ENCODE data around the gene DLX3.

Gene DLX3

DNA sequence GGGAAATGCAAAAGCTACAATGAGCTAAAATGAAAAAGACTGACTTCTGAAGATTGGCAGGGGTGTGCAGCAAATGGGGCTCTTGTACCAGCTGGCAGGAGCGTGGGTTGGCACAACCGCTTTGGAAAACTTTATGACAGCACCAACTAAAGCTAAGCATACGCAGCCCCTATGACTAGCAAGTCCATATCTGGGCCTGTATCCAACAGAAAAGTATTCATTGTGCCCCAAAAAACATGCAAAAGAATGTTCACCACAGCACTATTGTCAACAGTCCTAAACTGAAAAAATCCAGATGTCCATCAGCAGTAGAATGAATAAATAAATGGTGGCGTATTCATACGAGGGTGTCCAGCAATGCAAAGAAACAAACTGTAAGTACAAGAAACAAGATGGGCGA, 38.3 kb upstream of the DLX3 start:
- Histone ChIP-seq H3K4me2 (ENCODE audit: insufficient read depth, low read length) (no peak overlapping the region), H3K36me3 (ENCODE audit: insufficient read depth, low read length) (no peaks in the 10 kb centered on the region), H3K4me1 (ENCODE audit: insufficient read depth, low read length) (no peaks in the 10 kb centered on the region), H3K79me2 (ENCODE audit: insufficient read depth, low read length) (no peaks in the 10 kb centered on the region), H3K27me3 (ENCODE audit: insufficient read depth, low read length, poor library complexity) (peaks cover 27% of the 10 kb centered on the region), H3K9me3 (ENCODE audit: insufficient read depth, low read length, severe bottlenecking) (no peaks in the 10 kb centered on the region), H4K20me1 (ENCODE audit: insufficient read depth, low read length) (peaks cover 2% of the 10 kb centered on the region; the same call in 1 of the 2 replicates), H3K4me3 (ENCODE audit: low read depth in 1 of 2, low read length in 2 of 2) (no peak overlapping the region), H3K9ac (ENCODE audit: low read depth, low read length) (no peak overlapping the region), H3K27ac (ENCODE audit: low read length) (no peak overlapping the region), H2AFZ (ENCODE audit: low read depth, low read length) (no peak overlapping the region)
- ATAC-seq (ENCODE audit: insufficient read depth, low read depth) (no peak), DNase-seq (no peak)
- no peak for TF ChIP-seq EZH2 (IDR thresholded peaks at IDR 0.05; ENCODE audit: borderline replicate concordance, low read depth, low read length, severe bottlenecking)
- TF ChIP-seq, protein P1, sequence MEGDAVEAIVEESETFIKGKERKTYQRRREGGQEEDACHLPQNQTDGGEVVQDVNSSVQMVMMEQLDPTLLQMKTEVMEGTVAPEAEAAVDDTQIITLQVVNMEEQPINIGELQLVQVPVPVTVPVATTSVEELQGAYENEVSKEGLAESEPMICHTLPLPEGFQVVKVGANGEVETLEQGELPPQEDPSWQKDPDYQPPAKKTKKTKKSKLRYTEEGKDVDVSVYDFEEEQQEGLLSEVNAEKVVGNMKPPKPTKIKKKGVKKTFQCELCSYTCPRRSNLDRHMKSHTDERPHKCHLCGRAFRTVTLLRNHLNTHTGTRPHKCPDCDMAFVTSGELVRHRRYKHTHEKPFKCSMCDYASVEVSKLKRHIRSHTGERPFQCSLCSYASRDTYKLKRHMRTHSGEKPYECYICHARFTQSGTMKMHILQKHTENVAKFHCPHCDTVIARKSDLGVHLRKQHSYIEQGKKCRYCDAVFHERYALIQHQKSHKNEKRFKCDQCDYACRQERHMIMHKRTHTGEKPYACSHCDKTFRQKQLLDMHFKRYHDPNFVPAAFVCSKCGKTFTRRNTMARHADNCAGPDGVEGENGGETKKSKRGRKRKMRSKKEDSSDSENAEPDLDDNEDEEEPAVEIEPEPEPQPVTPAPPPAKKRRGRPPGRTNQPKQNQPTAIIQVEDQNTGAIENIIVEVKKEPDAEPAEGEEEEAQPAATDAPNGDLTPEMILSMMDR (IDR thresholded peaks at IDR 0.05; ENCODE audit: borderline replicate concordance, extremely low read depth, low read length, poor library complexity, severe bottlenecking) = no peak

DNA sequence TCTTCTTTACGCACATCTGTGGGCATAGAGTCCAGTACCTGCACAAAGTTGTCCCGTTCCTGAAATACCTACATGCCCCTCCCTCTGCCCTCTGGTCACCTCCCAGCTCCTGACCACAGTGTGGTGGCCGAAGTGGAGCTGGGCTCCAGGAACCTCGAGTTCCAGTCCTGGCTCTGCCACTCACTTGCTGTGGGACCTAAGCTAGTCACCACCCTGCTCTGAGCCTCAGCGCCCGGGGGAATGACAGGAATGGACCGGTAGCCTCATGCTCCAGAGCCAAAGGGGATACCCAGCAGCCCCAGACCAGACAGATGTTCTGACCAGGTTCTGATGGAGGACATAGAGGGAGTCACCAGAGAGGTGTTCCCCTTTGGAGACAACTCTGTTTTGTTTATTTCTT, 34.2 kb upstream of the DLX3 start:
- TF ChIP-seq, protein P1 (IDR thresholded peaks at IDR 0.05; ENCODE audit: borderline replicate concordance, extremely low read depth, low read length, poor library complexity, severe bottlenecking) = no peak
- TF ChIP-seq EZH2 (IDR thresholded peaks at IDR 0.05; ENCODE audit: borderline replicate concordance, low read depth, low read length, severe bottlenecking) = no peak
- Histone ChIP-seq H3K4me1 (ENCODE audit: insufficient read depth, low read length) (peaks cover 8% of the 10 kb centered on the region; the same call in 1 of the 2 replicates), H4K20me1 (ENCODE audit: insufficient read depth, low read length) (peaks cover 9% of the 10 kb centered on the region), H3K9me3 (ENCODE audit: insufficient read depth, low read length, severe bottlenecking) (peaks cover 8% of the 10 kb centered on the region), H3K9ac (ENCODE audit: low read depth, low read length) (no peak overlapping the region), H3K4me2 (ENCODE audit: insufficient read depth, low read length) (no peak overlapping the region), H3K27me3 (ENCODE audit: insufficient read depth, low read length, poor library complexity) (peaks cover 5% of the 10 kb centered on the region), H3K79me2 (ENCODE audit: insufficient read depth, low read length) (no peaks in the 10 kb centered on the region), H3K36me3 (ENCODE audit: insufficient read depth, low read length) (no peaks in the 10 kb centered on the region), H2AFZ (ENCODE audit: low read depth, low read length) (no peak overlapping the region), H3K27ac (ENCODE audit: low read length) (no peak overlapping the region), H3K4me3 (ENCODE audit: low read depth in 1 of 2, low read length in 2 of 2) (no peak overlapping the region)
- ATAC-seq (ENCODE audit: insufficient read depth, low read depth) (no peak), DNase-seq (no peak)

DNA sequence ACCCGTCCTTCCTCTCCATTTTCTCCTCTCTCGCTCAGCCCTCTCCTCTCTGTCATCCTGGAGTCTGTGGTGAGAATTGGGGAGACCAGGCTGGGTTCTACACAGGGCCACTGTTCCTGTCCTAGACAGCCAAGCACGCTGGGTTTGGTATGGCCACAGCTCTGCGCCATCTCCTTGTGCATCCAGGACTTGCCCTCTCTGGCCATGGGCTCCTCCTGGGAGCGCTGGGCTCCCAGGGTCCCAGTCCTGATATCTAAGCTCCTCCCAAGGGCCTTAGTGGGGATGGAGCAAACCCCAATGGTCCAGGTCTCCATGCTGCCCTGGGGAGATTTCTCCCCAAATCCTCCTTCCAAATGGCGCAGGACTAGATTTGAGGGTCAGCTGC, 33.7 kb upstream of the DLX3 start:
- Histone ChIP-seq H3K27ac (ENCODE audit: low read length) (no peak overlapping the region), H3K4me2 (ENCODE audit: insufficient read depth, low read length) (no peak overlapping the region), H2AFZ (ENCODE audit: low read depth, low read length) (no peak overlapping the region), H4K20me1 (ENCODE audit: insufficient read depth, low read length) (peaks cover 9% of the 10 kb centered on the region), H3K36me3 (ENCODE audit: insufficient read depth, low read length) (no peaks in the 10 kb centered on the region), H3K4me3 (ENCODE audit: low read depth in 1 of 2, low read length in 2 of 2) (no peak overlapping the region), H3K9ac (ENCODE audit: low read depth, low read length) (no peak overlapping the region), H3K4me1 (ENCODE audit: insufficient read depth, low read length) (peaks cover 8% of the 10 kb centered on the region; the same call in 1 of the 2 replicates), H3K27me3 (ENCODE audit: insufficient read depth, low read length, poor library complexity) (peaks cover 3% of the 10 kb centered on the region), H3K9me3 (ENCODE audit: insufficient read depth, low read length, severe bottlenecking) (peaks cover 12% of the 10 kb centered on the region), H3K79me2 (ENCODE audit: insufficient read depth, low read length) (no peaks in the 10 kb centered on the region)
- TF ChIP-seq, protein P1 (IDR thresholded peaks at IDR 0.05; ENCODE audit: borderline replicate concordance, extremely low read depth, low read length, poor library complexity, severe bottlenecking) = no peak
- no peak for DNase-seq
- ATAC-seq (ENCODE audit: insufficient read depth, low read depth) = no peak

Data from DND-41 (cell line).